Lower leg skin (tissue), 3 donors: ENCODE results near the gene PSMF1.

Source experiments
- POLR2A ChIP-seq, 2 donors: fragments of 450-650 bp; IDR thresholded peaks; one replicate each; pipeline ENCODE4 v1.6.1; 2016 to 2017; ENCODE audit warnings: antibody characterized with exemption in 2 of 2, mild to moderate bottlenecking in 1 of 2, moderate library complexity in 1 of 2
- TF ChIP-seq, protein P1 (sequence below), 3 donors: fragments of 450-650 bp; IDR thresholded peaks; one replicate each; pipeline ENCODE4 v1.5.1; 2016; ENCODE audit warnings: antibody characterized with exemption in 3 of 3, mild to moderate bottlenecking in 3 of 3, moderate library complexity in 2 of 3

DNA sequence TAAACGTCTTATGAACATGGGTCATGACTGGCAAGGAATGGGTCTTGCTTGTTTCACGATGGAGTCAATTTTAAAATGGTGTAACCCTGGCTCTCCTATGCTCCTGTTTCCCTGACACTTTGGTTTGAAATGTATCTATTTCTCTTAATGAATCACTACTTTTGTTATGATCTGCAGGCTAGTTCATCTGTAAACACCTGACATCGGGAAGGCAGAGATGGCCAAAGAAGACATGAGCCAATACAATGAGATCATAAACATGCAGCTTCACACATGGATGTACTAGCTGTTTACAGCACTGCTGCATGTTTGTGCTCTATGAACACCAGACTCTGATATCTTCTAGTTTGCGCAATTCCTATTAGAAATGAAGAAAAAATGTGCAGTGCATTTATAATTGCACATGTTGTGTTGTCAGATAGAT is 96.4 kb downstream of the PSMF1 start:
- TF ChIP-seq, protein P1, sequence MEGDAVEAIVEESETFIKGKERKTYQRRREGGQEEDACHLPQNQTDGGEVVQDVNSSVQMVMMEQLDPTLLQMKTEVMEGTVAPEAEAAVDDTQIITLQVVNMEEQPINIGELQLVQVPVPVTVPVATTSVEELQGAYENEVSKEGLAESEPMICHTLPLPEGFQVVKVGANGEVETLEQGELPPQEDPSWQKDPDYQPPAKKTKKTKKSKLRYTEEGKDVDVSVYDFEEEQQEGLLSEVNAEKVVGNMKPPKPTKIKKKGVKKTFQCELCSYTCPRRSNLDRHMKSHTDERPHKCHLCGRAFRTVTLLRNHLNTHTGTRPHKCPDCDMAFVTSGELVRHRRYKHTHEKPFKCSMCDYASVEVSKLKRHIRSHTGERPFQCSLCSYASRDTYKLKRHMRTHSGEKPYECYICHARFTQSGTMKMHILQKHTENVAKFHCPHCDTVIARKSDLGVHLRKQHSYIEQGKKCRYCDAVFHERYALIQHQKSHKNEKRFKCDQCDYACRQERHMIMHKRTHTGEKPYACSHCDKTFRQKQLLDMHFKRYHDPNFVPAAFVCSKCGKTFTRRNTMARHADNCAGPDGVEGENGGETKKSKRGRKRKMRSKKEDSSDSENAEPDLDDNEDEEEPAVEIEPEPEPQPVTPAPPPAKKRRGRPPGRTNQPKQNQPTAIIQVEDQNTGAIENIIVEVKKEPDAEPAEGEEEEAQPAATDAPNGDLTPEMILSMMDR (IDR thresholded peaks at IDR 0.05) = no peak
- no peak for TF ChIP-seq POLR2A (IDR thresholded peaks at IDR 0.05)
